ENCODE measurements around the gene HOXB2. TPM values are rescaled to one million over a fixed set of nuclear protein-coding genes. Genes with fewer than 3 reads are reported as not detected.

Gene HOXB2
- total RNA-seq, 1 experiment from 2014 or later = not detected

DNA sequence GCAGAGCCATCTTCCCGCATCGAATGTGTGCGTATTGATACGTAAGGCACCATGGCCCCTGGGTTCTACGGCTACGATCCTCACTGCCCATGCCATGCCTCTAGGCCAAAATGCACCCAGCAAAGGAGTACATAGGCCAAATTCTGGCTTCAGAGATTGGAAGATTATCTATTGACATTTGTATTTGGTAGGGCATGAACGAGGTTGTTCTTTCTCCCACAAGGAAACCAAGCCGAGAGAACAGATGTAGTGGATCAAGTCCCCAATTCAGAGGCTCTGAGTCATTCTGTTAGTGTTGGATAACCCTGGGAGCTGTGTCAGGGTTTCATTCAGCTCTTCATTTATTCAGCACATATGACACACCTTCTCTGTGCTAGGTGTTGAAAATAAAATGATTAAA, 50.6 kb downstream of the HOXB2 start:
- Mint-ChIP-seq H3K27ac (no peak overlapping the region), H3K27me3 (ENCODE audit: low read depth) (peaks cover 98% of the 10 kb centered on the region), H3K4me3 (no peak overlapping the region; a peak in 1 of 5 replicates), H3K9me3 (peaks cover 0 to 4% of the 10 kb centered on the region in 2 experiments; a peak in 2 of 5 replicates), H3K4me1 (peaks cover 20 to 30% of the 10 kb centered on the region in 2 experiments), H3K36me3 (ENCODE audit: insufficient read depth in 1 of 3, low read depth in 3 of 3) (no peaks in the 10 kb centered on the region)
- no peak overlapping the region for H2AFZ ChIP-seq (ENCODE audit: low read length)
- no peaks in the 10 kb centered on the region for H3K79me1 ChIP-seq (ENCODE audit: insufficient read depth, low read depth, low read length, poor library complexity, severe bottlenecking)
- peaks cover 22% of the 10 kb centered on the region for H3K27me3 ChIP-seq (ENCODE audit: insufficient read depth, low read length)
- no peak overlapping the region for H2AK5ac ChIP-seq (ENCODE audit: insufficient read length, low read length)
- H4K5ac ChIP-seq (ENCODE audit: insufficient read length, low read depth, low read length) = no peak overlapping the region
- no peaks in the 10 kb centered on the region for H3K79me2 ChIP-seq (ENCODE audit: insufficient read depth, low read length)
- no peak overlapping the region for H3K4ac ChIP-seq (ENCODE audit: low read depth, low read length)
- H4K91ac ChIP-seq (ENCODE audit: insufficient read length, low read depth, low read length) = no peak overlapping the region
- no peak overlapping the region for H4K8ac ChIP-seq (replicated peaks; ENCODE audit: insufficient read length, low read depth, low read length)
- H2BK120ac ChIP-seq (ENCODE audit: low read depth, low read length, poor library complexity, severe bottlenecking) = no peak overlapping the region
- H3T11ph ChIP-seq (ENCODE audit: low read length) = no peak overlapping the region
- H3K18ac ChIP-seq (ENCODE audit: insufficient read length, low read depth, low read length) = no peak overlapping the region
- WGBS (ENCODE audit: extremely low coverage, insufficient read length, low lambda C conversion rate) = no CpG with 5 or more reads among the region's 8 CpGs
- DNase-seq = no peak
- peaks cover 11% of the 10 kb centered on the region for H3K23me2 ChIP-seq (ENCODE audit: insufficient read length, low read depth, low read length, poor library complexity, severe bottlenecking)
- no peak overlapping the region for H3K23ac ChIP-seq (ENCODE audit: insufficient read length, low read depth, low read length)
- H3K9ac ChIP-seq (ENCODE audit: extremely low read depth, insufficient read length, low read length) = no peak overlapping the region
- no peak overlapping the region for H3K56ac ChIP-seq (ENCODE audit: insufficient read length, low read depth, low read length)
- H2BK15ac ChIP-seq (ENCODE audit: low read depth, low read length) = no peak overlapping the region
- no peak overlapping the region for H2BK5ac ChIP-seq (ENCODE audit: insufficient read length, low read length)
- TF ChIP-seq, protein P1, sequence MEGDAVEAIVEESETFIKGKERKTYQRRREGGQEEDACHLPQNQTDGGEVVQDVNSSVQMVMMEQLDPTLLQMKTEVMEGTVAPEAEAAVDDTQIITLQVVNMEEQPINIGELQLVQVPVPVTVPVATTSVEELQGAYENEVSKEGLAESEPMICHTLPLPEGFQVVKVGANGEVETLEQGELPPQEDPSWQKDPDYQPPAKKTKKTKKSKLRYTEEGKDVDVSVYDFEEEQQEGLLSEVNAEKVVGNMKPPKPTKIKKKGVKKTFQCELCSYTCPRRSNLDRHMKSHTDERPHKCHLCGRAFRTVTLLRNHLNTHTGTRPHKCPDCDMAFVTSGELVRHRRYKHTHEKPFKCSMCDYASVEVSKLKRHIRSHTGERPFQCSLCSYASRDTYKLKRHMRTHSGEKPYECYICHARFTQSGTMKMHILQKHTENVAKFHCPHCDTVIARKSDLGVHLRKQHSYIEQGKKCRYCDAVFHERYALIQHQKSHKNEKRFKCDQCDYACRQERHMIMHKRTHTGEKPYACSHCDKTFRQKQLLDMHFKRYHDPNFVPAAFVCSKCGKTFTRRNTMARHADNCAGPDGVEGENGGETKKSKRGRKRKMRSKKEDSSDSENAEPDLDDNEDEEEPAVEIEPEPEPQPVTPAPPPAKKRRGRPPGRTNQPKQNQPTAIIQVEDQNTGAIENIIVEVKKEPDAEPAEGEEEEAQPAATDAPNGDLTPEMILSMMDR (conservative IDR thresholded peaks at IDR 0.05) = no peak
- no peak overlapping the region for H3K14ac ChIP-seq (ENCODE audit: insufficient read depth, low read length)
- H3K27ac ChIP-seq (ENCODE audit: insufficient read length, low read depth, low read length) = no peak overlapping the region
- H4K20me1 ChIP-seq (ENCODE audit: control insufficient read depth, insufficient read depth, insufficient read length) = no peaks in the 10 kb centered on the region
- no peaks in the 10 kb centered on the region; the same call in 1 of the 2 replicates for H3K4me1 ChIP-seq (ENCODE audit: insufficient read depth, low read length)
- no peak overlapping the region for H3K4me2 ChIP-seq (ENCODE audit: insufficient read depth, insufficient read length, low read length)
- no peak overlapping the region for H2BK20ac ChIP-seq (ENCODE audit: low read depth, low read length, poor library complexity, severe bottlenecking)
- no peaks in the 10 kb centered on the region for H3K9me3 ChIP-seq (ENCODE audit: control insufficient read depth, low read depth, low read length)
- H2BK12ac ChIP-seq (ENCODE audit: insufficient read length, low read depth, low read length) = no peak overlapping the region

Other genes starting within 250 kb of the HOXB2 start
- not detected in 2 replicates for gene SKAP1, start 114.9 kb downstream of the HOXB2 start, total RNA-seq (2021)
- not detected in 2 replicates for gene HOXB1, start 14.1 kb downstream of the HOXB2 start, total RNA-seq (2021)
- not detected in 2 replicates for gene HOXB4, start 33.2 kb upstream of the HOXB2 start, total RNA-seq (2021)
- not detected in 2 replicates for gene HOXB3, start 45.1 kb upstream of the HOXB2 start, total RNA-seq (2021)
- not detected in 2 replicates for gene HOXB5, start 48.7 kb upstream of the HOXB2 start, total RNA-seq (2021)
- not detected in 2 replicates for gene HOXB6, start 59.9 kb upstream of the HOXB2 start, total RNA-seq (2021)
- not detected in 2 replicates for gene HOXB7, start 65.9 kb upstream of the HOXB2 start, total RNA-seq (2021)
- not detected in 2 replicates for gene HOXB8, start 70.2 kb upstream of the HOXB2 start, total RNA-seq (2021)
- not detected in 2 replicates for gene HOXB9, start 81.2 kb upstream of the HOXB2 start, total RNA-seq (2021)
- gene PRAC1, start 177.4 kb upstream of the HOXB2 start, total RNA-seq (2021) = not detected in 2 replicates
- gene PRAC2, start 178.1 kb upstream of the HOXB2 start, total RNA-seq (2021) = not detected in 2 replicates
- gene HOXB13, start 183.6 kb upstream of the HOXB2 start, total RNA-seq (2021) = not detected in 2 replicates